Lower lobe of right lung (tissue), 2 donors: Measurements from ENCODE around the gene APBB2. TPM values are rescaled to one million over a fixed set of nuclear protein-coding genes. Genes with fewer than 3 reads are reported as not detected.
"Not testable (repeated sequence)": the region's sequence is repeated elsewhere in the genome, so short reads cannot be mapped to it uniquely, and the experiment has no call there.

Source experiments
- ATAC-seq, 2 donors: fragments of 200-7000 bp; cut with Tn5 transposase; one replicate each; pipeline ENCODE4 v1.9.1; 2020 to 2022; ENCODE audit warnings: mild to moderate bottlenecking in 2 of 2, moderate library complexity in 2 of 2
- DNase-seq: peaks from one replicate; pipeline ENCODE4 v3.0.0-alpha.2; 2020
- H3K27ac ChIP-seq: fragments of 200-600 bp; one replicate; pipeline ENCODE4 v1.8.0; 2022
- H3K27me3 ChIP-seq: fragments of 200-600 bp; one replicate; pipeline ENCODE4 v1.8.0; 2022; ENCODE audit warnings: low read depth
- H3K36me3 ChIP-seq: fragments of 200-600 bp; one replicate; pipeline ENCODE4 v1.8.0; 2022; ENCODE audit warnings: mild to moderate bottlenecking
- H3K4me1 ChIP-seq: fragments of 200-600 bp; one replicate; pipeline ENCODE4 v1.8.0; 2022
- H3K4me3 ChIP-seq: fragments of 200-600 bp; one replicate; pipeline ENCODE4 v1.8.0; 2022; ENCODE audit warnings: mild to moderate bottlenecking
- H3K9me3 ChIP-seq: fragments of 200-600 bp; one replicate; pipeline ENCODE4 v1.8.0; 2022
- intact Hi-C: fragments of 100-400 bp; cut with DNase I; formaldehyde crosslinking; loops from one replicate; pipeline ENCODE4 v1.11.0; 2022
- total RNA-seq: library from RNA; stranded (reverse); fragmentation: NEBNext Ultra II Directional; extraction: Animal tissue kit (Norgen Biotek cat#: 25700); gene quantifications from one replicate; pipeline ENCODE4 v1.2.1, GENCODE V29; 2021
- TF ChIP-seq, protein P1 (sequence below): fragments of 200-600 bp; IDR thresholded peaks from one replicate; pipeline ENCODE4 v1.8.0; 2022; ENCODE audit warnings: antibody characterized with exemption, mild to moderate bottlenecking
- donor health status: DM: no; HTN: yes; CAD: no; lungs with severe emphysema.

The APBB2 gene
- total RNA-seq, 1 donor from 2014 or later, result 59.3 TPM

GRCh38 chr4:41155194-41155830 lies 59.0 kb downstream of the APBB2 start:
- Histone ChIP-seq H3K36me3 (no peaks in the 10 kb centered on the region), H3K4me3 (no peak overlapping the region), H3K27me3 (no peaks in the 10 kb centered on the region), H3K4me1 (peaks cover 23% of the 10 kb centered on the region), H3K9me3 (no peaks in the 10 kb centered on the region), H3K27ac (peak overlapping the region; percentile 18)
- TF ChIP-seq, protein P1, sequence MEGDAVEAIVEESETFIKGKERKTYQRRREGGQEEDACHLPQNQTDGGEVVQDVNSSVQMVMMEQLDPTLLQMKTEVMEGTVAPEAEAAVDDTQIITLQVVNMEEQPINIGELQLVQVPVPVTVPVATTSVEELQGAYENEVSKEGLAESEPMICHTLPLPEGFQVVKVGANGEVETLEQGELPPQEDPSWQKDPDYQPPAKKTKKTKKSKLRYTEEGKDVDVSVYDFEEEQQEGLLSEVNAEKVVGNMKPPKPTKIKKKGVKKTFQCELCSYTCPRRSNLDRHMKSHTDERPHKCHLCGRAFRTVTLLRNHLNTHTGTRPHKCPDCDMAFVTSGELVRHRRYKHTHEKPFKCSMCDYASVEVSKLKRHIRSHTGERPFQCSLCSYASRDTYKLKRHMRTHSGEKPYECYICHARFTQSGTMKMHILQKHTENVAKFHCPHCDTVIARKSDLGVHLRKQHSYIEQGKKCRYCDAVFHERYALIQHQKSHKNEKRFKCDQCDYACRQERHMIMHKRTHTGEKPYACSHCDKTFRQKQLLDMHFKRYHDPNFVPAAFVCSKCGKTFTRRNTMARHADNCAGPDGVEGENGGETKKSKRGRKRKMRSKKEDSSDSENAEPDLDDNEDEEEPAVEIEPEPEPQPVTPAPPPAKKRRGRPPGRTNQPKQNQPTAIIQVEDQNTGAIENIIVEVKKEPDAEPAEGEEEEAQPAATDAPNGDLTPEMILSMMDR, result no peak
- peak in 1 of 2 donors; percentile 64 for ATAC-seq
- no peak for DNase-seq
- intact Hi-C loops, result no loop called here

GRCh38 chr4:41154814-41155177 lies 59.5 kb downstream of the APBB2 start:
- Histone ChIP-seq H3K4me1 (peaks cover 19% of the 10 kb centered on the region), H3K4me3 (no peak overlapping the region), H3K36me3 (no peaks in the 10 kb centered on the region), H3K9me3 (no peaks in the 10 kb centered on the region), H3K27ac (no peak overlapping the region), H3K27me3 (no peaks in the 10 kb centered on the region)
- DNase-seq (no peak), ATAC-seq (peak in 1 of 2 donors; percentile 66)
- TF ChIP-seq, protein P1, result no peak
- intact Hi-C loops, result no loop called here

GRCh38 chr4:41154010-41154813 lies 60.1 kb downstream of the APBB2 start:
- TF ChIP-seq, protein P1, result no peak
- intact Hi-C loops, result no loop called here
- Histone ChIP-seq H3K27ac (no peak overlapping the region), H3K36me3 (no peaks in the 10 kb centered on the region), H3K27me3 (no peaks in the 10 kb centered on the region), H3K4me3 (no peak overlapping the region), H3K9me3 (no peaks in the 10 kb centered on the region), H3K4me1 (peaks cover 19% of the 10 kb centered on the region)
- ATAC-seq, result no peak
- DNase-seq, result no peak

DNA sequence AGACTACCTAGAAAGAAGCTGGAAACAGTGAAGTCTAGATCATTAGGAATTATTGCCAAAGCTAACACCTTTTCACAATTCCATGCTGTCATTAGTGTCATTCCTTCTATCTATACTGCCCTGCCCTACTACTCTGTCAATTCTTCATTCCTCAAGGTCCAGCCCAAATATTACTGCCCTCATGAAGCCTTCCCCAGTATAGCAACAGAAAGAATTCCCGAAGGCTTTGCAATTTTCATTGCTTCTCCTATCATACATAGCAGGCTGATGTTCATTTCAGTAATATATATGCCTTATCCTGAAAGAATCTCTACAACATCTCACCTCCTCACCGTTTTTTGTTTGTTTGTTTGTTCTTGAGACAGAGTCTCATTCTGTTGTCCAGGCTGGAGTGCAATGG lies 63.9 kb downstream of the APBB2 start:
- Histone ChIP-seq H3K27me3 (no peaks in the 10 kb centered on the region), H3K9me3 (no peaks in the 10 kb centered on the region), H3K36me3 (no peaks in the 10 kb centered on the region), H3K27ac (no peak overlapping the region), H3K4me3 (no peak overlapping the region), H3K4me1 (peaks cover 23% of the 10 kb centered on the region)
- intact Hi-C loops, result no loop called here
- DNase-seq (no peak), ATAC-seq (no peak)
- TF ChIP-seq, protein P1, result no peak

GRCh38 chr4:41149568-41149967 lies 64.8 kb downstream of the APBB2 start:
- H3K27ac ChIP-seq, H3K9me3 ChIP-seq, H3K36me3 ChIP-seq, H3K27me3 ChIP-seq, DNase-seq, H3K4me3 ChIP-seq, ATAC-seq, intact Hi-C loops: not testable (repeated sequence)
- peaks cover 24% of the 10 kb centered on the region for H3K4me1 ChIP-seq

- TF ChIP-seq, protein P1, result no peak
- Histone ChIP-seq H3K4me3 (no peak overlapping the region), H3K27me3 (no peaks in the 10 kb centered on the region), H3K27ac (no peak overlapping the region), H3K9me3 (no peaks in the 10 kb centered on the region), H3K36me3 (no peaks in the 10 kb centered on the region), H3K4me1 (peaks cover 29% of the 10 kb centered on the region)
- intact Hi-C loops, result no loop called here
- no peak for ATAC-seq
- no peak for DNase-seq
Observed at GRCh38 chr4:41148931-41149330, 65.4 kb downstream of the APBB2 start.
